Parathyroid adenoma (tissue), 2 donors: ENCODE measurements around the gene MAGI1.

ENCODE experiments used
- H2AFZ ChIP-seq: fragments of 300-600 bp; sonication (generic); one replicate; pipeline ENCODE4 v1.7.0; 2017; ENCODE audit warnings: antibody characterized with exemption, mild to moderate bottlenecking
- H3K27ac ChIP-seq: fragments of 300-600 bp; sonication (generic); one replicate; pipeline ENCODE4 v1.7.0; 2017
- H3K27me3 ChIP-seq: fragments of 300-600 bp; sonication (generic); one replicate; pipeline ENCODE4 v1.7.0; 2017; ENCODE audit warnings: low read length; ENCODE audit not compliant: control insufficient read depth, insufficient read depth
- H3K36me3 ChIP-seq: fragments of 300-600 bp; sonication (generic); one replicate; pipeline ENCODE4 v1.7.0; 2017; ENCODE audit warnings: low read length; ENCODE audit not compliant: control insufficient read depth, insufficient read depth
- H3K4me1 ChIP-seq: fragments of 300-600 bp; sonication (generic); one replicate; pipeline ENCODE4 v1.7.0; 2017; ENCODE audit warnings: control low read depth
- H3K4me2 ChIP-seq: fragments of 300-600 bp; sonication (generic); one replicate; pipeline ENCODE4 v1.7.0; 2017; ENCODE audit warnings: low read length
- H3K4me3 ChIP-seq: fragments of 300-600 bp; sonication (generic); one replicate; pipeline ENCODE4 v1.7.0; 2017; ENCODE audit warnings: low read depth, low read length
- H3K79me2 ChIP-seq: fragments of 300-600 bp; sonication (generic); one replicate; pipeline ENCODE4 v1.7.0; 2017; ENCODE audit warnings: control low read depth
- H3K9ac ChIP-seq: fragments of 300-600 bp; sonication (generic); one replicate; pipeline ENCODE4 v1.7.0; 2017; ENCODE audit warnings: mild to moderate bottlenecking
- H3K9me3 ChIP-seq: fragments of 300-600 bp; sonication (generic); one replicate; pipeline ENCODE4 v1.7.0; 2017; ENCODE audit warnings: low read length; ENCODE audit not compliant: control insufficient read depth
- CTCF ChIP-seq: fragments of 300-600 bp; sonication (generic); IDR thresholded peaks from one replicate; pipeline ENCODE4 v1.7.0; 2017; ENCODE audit warnings: antibody characterized with exemption, mild to moderate bottlenecking
- donor health status: primary hyperparathyroidism.

The MAGI1 gene

GRCh38 chr3:65314269-65314668 is 724.4 kb downstream of the MAGI1 start:
- H3K36me3 ChIP-seq: no peaks in the 10 kb centered on the region
- H3K4me1 ChIP-seq: no peaks in the 10 kb centered on the region
- H3K9me3 ChIP-seq: no peaks in the 10 kb centered on the region
- no peaks in the 10 kb centered on the region for H3K79me2 ChIP-seq
- no peak overlapping the region for H3K4me2 ChIP-seq
- H3K27ac ChIP-seq: no peak overlapping the region
- H3K4me3 ChIP-seq: no peak overlapping the region
- H3K27me3 ChIP-seq: no peaks in the 10 kb centered on the region
- no peak overlapping the region for H3K9ac ChIP-seq
- H2AFZ ChIP-seq: no peak overlapping the region
- no peak for TF ChIP-seq CTCF

GRCh38 chr3:65313666-65314065 is 725.1 kb downstream of the MAGI1 start:
- no peaks in the 10 kb centered on the region for H3K4me1 ChIP-seq
- no peaks in the 10 kb centered on the region for H3K27me3 ChIP-seq
- H3K79me2 ChIP-seq: no peaks in the 10 kb centered on the region
- TF ChIP-seq CTCF: no peak
- H2AFZ ChIP-seq: no peak overlapping the region
- no peak overlapping the region for H3K9ac ChIP-seq
- H3K4me2 ChIP-seq: no peak overlapping the region
- H3K4me3 ChIP-seq: no peak overlapping the region
- H3K9me3 ChIP-seq: no peaks in the 10 kb centered on the region
- no peak overlapping the region for H3K27ac ChIP-seq
- no peaks in the 10 kb centered on the region for H3K36me3 ChIP-seq

- Histone ChIP-seq H3K4me3 (no peak overlapping the region), H3K9me3 (no peaks in the 10 kb centered on the region), H3K79me2 (no peaks in the 10 kb centered on the region), H3K4me2 (no peak overlapping the region), H2AFZ (no peak overlapping the region), H3K27me3 (no peaks in the 10 kb centered on the region), H3K4me1 (no peaks in the 10 kb centered on the region), H3K9ac (no peak overlapping the region), H3K36me3 (no peaks in the 10 kb centered on the region), H3K27ac (no peak overlapping the region)
- TF ChIP-seq CTCF: no peak
Measured at GRCh38 chr3:65305836-65306235, 732.9 kb downstream of the MAGI1 start.
